HEK293 (cell line): Measurements from ENCODE around the gene EYA2.

Experiments used
- CTCF ChIA-PET: fragments of 350-600 bp; formaldehyde crosslinking; extraction: SDS; loops from one replicate; lab custom pipeline; 2021; ENCODE audit warnings: antibody characterized with exemption; lab: Yijun Ruan, JAX
- POLR2A ChIA-PET: fragments of 300-600 bp; formaldehyde crosslinking; extraction: SDS; loops from one replicate; lab custom pipeline; 2020; ENCODE audit warnings: antibody characterized with exemption, inconsistent platforms; lab: Yijun Ruan, JAX
- H3K27ac ChIP-seq: fragments of 200-500 bp; sonication (Bioruptor generic); 2 replicates; pipeline ENCODE4 v1.5.1; 2014; ENCODE audit warnings: low read depth, low read length, control low read depth, inconsistent platforms; ENCODE audit errors: extremely low read depth
- H3K36me3 ChIP-seq, 2 experiments: fragments of 200-500 bp in 1 of 2; sonication (Bioruptor generic) in 1 of 2; 1 replicate in 1 of 2; 2 replicates in 1 of 2; pipeline ENCODE4 v1.5.1; 2014 to 2017; ENCODE audit warnings: inconsistent platforms in 2 of 2, low read length in 2 of 2; ENCODE audit not compliant: control insufficient read depth in 2 of 2, insufficient read depth in 1 of 2
- H3K4me1 ChIP-seq: fragments of 200-500 bp; sonication (Bioruptor generic); 2 replicates; pipeline ENCODE4 v1.5.1; 2014; ENCODE audit warnings: mild to moderate bottlenecking, low read length, inconsistent platforms; ENCODE audit not compliant: control insufficient read depth, insufficient read depth
- H3K4me3 ChIP-seq: 2 replicates; pipeline ENCODE4 v1.5.1; 2011; ENCODE audit warnings: low read depth, mild to moderate bottlenecking, control low read depth, low read length, moderate library complexity
- H3K9me3 ChIP-seq: fragments of 200-500 bp; sonication (Bioruptor generic); 2 replicates; pipeline ENCODE4 v1.5.1; 2014; ENCODE audit warnings: low read depth, low read length, inconsistent platforms; ENCODE audit not compliant: control insufficient read depth, insufficient read depth
- MZF1 ChIP-seq: fragments of 450-650 bp; formaldehyde crosslinking; IDR thresholded peaks from 2 replicates; pipeline ENCODE4 v1.5.1; 2017; ENCODE audit warnings: missing biosample characterization, missing genetic modification characterization, borderline replicate concordance
- OSR2 ChIP-seq: fragments of 450-650 bp; formaldehyde crosslinking; IDR thresholded peaks from 2 replicates; pipeline ENCODE4 v1.5.1; 2016; ENCODE audit warnings: missing biosample characterization, missing genetic modification characterization
- TRIM28 ChIP-seq: IDR thresholded peaks from 2 replicates; pipeline ENCODE4 v1.6.1; 2011; ENCODE audit warnings: low read length, control low read depth, borderline replicate concordance
- ZNF121 ChIP-seq: fragments of 450-650 bp; formaldehyde crosslinking; IDR thresholded peaks from 2 replicates; pipeline ENCODE4 v1.5.1; 2016; ENCODE audit warnings: missing biosample characterization, missing genetic modification characterization
- ZNF133 ChIP-seq: fragments of 450-650 bp; formaldehyde crosslinking; IDR thresholded peaks from 2 replicates; pipeline ENCODE4 v1.5.1; 2016; ENCODE audit warnings: missing biosample characterization, missing genetic modification characterization
- ZNF248 ChIP-seq: fragments of 450-650 bp; formaldehyde crosslinking; IDR thresholded peaks from 2 replicates; pipeline ENCODE4 v1.5.1; 2017; ENCODE audit warnings: missing biosample characterization, missing genetic modification characterization
- ZNF560 ChIP-seq: fragments of 450-650 bp; formaldehyde crosslinking; IDR thresholded peaks from 2 replicates; pipeline ENCODE4 v1.5.1; 2017; ENCODE audit warnings: missing biosample characterization, missing genetic modification characterization, borderline replicate concordance
- ZNF600 ChIP-seq: fragments of 450-650 bp; formaldehyde crosslinking; IDR thresholded peaks from 2 replicates; pipeline ENCODE4 v1.5.1; 2016; ENCODE audit warnings: missing biosample characterization, missing genetic modification characterization
- ZNF623 ChIP-seq: fragments of 450-650 bp; formaldehyde crosslinking; IDR thresholded peaks from 2 replicates; pipeline ENCODE4 v1.5.1; 2016; ENCODE audit warnings: missing biosample characterization, missing genetic modification characterization
- ZNF660 ChIP-seq: fragments of 450-650 bp; IDR thresholded peaks from 2 replicates; pipeline ENCODE4 v1.5.1; 2018; ENCODE audit warnings: missing biosample characterization, mild to moderate bottlenecking, missing genetic modification characterization
- ZNF677 ChIP-seq: fragments of 450-650 bp; IDR thresholded peaks from 2 replicates; pipeline ENCODE4 v1.5.0; 2018; ENCODE audit warnings: missing biosample characterization, mild to moderate bottlenecking, missing genetic modification characterization, moderate library complexity
- TF ChIP-seq, protein P1 (sequence below): fragments of 450-650 bp; formaldehyde crosslinking; IDR thresholded peaks from 2 replicates; pipeline ENCODE4 v1.5.1; 2016; ENCODE audit warnings: missing biosample characterization, missing genetic modification characterization
- TF ChIP-seq, protein P2 (sequence below): fragments of 450-650 bp; formaldehyde crosslinking; IDR thresholded peaks from 2 replicates; pipeline ENCODE4 v1.5.1; 2016; ENCODE audit warnings: missing biosample characterization, missing genetic modification characterization
- TF ChIP-seq, protein P3 (sequence below): fragments of 450-650 bp; formaldehyde crosslinking; IDR thresholded peaks from 2 replicates; pipeline ENCODE4 v1.5.1; 2016; ENCODE audit warnings: missing biosample characterization, missing genetic modification characterization

EYA2 gene

DNA sequence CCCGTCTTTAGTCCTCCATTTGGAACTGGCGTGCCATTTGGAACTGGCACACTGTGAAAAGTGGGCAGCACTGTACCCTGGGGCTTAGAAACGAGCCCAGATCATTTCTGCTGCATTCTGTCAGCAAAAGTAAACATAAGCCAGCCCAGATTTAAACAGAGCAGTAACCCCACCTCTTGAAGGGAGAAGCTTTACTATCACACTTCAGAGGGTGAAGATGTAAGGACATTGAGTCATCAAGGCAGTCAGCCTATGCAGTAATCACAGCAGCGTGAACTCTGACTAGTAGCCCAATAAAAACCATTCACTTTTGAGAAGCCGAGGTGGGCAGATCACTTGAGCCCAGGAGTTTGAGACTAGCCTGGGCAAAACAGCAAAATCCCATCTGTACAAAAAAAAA, 216.9 kb downstream of the EYA2 start:
- CTCF ChIA-PET = no interaction called here
- POLR2A ChIA-PET = no interaction called here

DNA sequence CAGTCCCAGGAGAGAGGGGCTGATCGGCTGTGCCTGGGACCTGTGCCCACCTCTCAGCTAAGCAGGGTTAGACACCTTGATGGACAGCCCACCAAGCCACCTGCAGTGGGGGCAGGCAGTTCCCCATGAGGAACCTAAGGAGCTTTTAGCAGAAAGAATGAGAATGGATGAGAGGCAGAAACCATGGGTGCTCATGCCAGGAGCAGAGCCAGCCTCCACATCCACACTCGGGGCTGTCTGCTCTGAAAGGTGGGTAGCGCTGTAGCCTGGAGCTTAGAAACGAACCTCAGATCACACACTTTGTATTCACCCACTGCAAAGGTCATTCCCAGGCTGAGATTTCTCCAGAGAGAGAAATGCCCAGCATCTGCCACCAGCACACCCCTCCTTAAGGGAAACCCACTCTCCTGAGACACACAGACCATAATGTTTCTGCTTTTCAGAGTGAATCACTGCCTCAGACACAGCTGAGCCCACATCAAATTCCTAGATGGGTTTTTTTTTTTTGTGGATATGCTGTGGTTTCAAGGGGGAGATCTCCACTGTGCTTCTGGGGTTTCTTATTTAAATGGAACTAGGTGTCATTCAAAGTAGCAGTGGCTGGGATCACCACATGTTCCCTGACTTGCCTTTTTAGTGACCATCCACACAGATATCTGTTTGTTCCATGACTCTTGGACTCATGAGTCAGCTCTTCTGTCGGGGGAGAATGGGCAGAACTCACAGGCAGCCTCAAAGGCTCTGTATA, 218.9 kb downstream of the EYA2 start:
- Histone ChIP-seq H3K9me3 (no peaks in the 10 kb centered on the region), H3K4me1 (peaks cover 7% of the 10 kb centered on the region), H3K27ac (no peak overlapping the region), H3K36me3 (no peaks in the 10 kb centered on the region), H3K4me3 (no peak overlapping the region)
- TF ChIP-seq, protein P1, sequence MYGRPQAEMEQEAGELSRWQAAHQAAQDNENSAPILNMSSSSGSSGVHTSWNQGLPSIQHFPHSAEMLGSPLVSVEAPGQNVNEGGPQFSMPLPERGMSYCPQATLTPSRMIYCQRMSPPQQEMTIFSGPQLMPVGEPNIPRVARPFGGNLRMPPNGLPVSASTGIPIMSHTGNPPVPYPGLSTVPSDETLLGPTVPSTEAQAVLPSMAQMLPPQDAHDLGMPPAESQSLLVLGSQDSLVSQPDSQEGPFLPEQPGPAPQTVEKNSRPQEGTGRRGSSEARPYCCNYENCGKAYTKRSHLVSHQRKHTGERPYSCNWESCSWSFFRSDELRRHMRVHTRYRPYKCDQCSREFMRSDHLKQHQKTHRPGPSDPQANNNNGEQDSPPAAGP = no peak
- TF ChIP-seq, protein P2, sequence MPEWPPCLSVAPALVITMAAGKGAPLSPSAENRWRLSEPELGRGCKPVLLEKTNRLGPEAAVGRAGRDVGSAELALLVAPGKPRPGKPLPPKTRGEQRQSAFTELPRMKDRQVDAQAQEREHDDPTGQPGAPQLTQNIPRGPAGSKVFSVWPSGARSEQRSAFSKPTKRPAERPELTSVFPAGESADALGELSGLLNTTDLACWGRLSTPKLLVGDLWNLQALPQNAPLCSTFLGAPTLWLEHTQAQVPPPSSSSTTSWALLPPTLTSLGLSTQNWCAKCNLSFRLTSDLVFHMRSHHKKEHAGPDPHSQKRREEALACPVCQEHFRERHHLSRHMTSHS = no peak
- ChIA-PET POLR2A (no interaction called here), CTCF (no interaction called here)

More for the DNA sequence above, 216.9 kb downstream of the EYA2 start:
- H3K36me3 ChIP-seq = no peaks in the 10 kb centered on the region
- H3K27ac ChIP-seq = no peak overlapping the region
- no peaks in the 10 kb centered on the region for H3K4me1 ChIP-seq
- no peaks in the 10 kb centered on the region for H3K9me3 ChIP-seq
- no peak for TF ChIP-seq ZNF560 (tag by site-specific recombination)
- TF ChIP-seq OSR2 (tag by site-specific recombination) = no peak
- no peak for TF ChIP-seq ZNF133 (tag by site-specific recombination)
- H3K4me3 ChIP-seq = no peak overlapping the region

DNA sequence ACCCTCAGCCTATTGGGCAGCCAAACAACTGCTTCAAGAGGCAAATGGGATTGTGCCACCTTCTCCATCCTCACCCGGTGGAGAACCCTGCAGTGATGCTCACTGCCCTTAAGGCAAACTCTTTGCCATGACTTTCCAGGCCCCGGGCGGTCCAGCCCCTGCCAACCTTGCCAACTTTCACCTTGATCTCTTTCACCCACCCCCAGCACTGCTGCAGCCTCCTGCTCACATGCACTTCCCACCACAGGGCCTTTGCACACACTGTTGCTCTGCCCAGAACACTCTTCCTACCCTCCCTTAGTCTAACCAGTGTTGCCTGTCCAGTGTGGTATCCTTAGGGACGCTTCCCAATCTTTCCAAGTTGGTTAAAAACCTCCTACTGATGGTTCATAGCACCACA, 221.1 kb downstream of the EYA2 start:
- Histone ChIP-seq H3K9me3 (no peaks in the 10 kb centered on the region), H3K4me3 (no peak overlapping the region), H3K27ac (no peak overlapping the region), H3K36me3 (no peaks in the 10 kb centered on the region), H3K4me1 (peaks cover 7% of the 10 kb centered on the region)
- ChIA-PET CTCF (no interaction called here), POLR2A (no interaction called here)
- TF ChIP-seq, protein P3, sequence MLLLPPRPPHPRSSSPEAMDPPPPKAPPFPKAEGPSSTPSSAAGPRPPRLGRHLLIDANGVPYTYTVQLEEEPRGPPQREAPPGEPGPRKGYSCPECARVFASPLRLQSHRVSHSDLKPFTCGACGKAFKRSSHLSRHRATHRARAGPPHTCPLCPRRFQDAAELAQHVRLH (tag by site-specific recombination) = no peak
- TF ChIP-seq ZNF660 (tag by site-specific recombination) = no peak
- no peak for TF ChIP-seq TRIM28
- TF ChIP-seq ZNF677 (tag by site-specific recombination) = no peak
- no peak for TF ChIP-seq MZF1 (tag by site-specific recombination)
- peak; percentile 77 for TF ChIP-seq ZNF623

DNA sequence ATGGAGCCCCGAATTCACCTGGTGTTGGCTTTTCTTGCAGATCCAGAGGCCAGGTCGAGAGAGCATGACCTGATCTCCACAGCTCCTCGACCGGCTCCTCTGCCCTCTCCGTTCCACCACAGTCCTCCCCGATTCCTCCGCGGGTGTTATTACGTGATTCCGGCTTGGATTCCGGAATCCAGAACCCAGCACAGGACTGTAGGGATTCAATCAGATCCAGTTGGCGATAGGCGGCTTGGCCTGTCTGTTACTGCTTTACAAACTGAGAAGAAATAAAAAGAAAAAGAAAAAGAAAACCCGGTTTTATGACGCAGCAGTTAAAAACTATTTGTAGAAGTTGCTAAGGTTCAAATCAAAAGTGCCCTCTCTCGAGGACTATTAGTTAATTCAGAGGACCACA, 222.7 kb downstream of the EYA2 start:
- CTCF ChIA-PET = interaction anchor here (0.5 kb wide), 1 partner anchor 52 kb away, joined by 3 read pairs; no protein-coding TSS in a partner anchor
- Histone ChIP-seq H3K9me3 (no peaks in the 10 kb centered on the region), H3K36me3 (no peaks in the 10 kb centered on the region), H3K4me1 (peaks cover 7% of the 10 kb centered on the region), H3K27ac (peak overlapping the region; percentile 24; the same call in 1 of the 2 replicates), H3K4me3 (no peak overlapping the region)
- POLR2A ChIA-PET = no interaction called here
- TF ChIP-seq ZNF600 (peak; percentile 31; the same call in 1 of the 2 replicates), ZNF248 (tag by site-specific recombination) (no peak), ZNF121 (no peak)
